HG02571 (cell line): ENCODE data around the gene BNIP1.
"Not testable (repeated sequence)": the region's sequence is repeated elsewhere in the genome, so short reads cannot be mapped to it uniquely, and the experiment has no call there.

Experiments
- ATAC-seq: cut with Tn5 transposase; IDR thresholded peaks from one replicate; pipeline ENCODE4 v1.9.1; 2021; ENCODE audit warnings: mild to moderate bottlenecking, moderate library complexity; ENCODE audit not compliant: unreplicated experiment

The BNIP1 gene, protein sequence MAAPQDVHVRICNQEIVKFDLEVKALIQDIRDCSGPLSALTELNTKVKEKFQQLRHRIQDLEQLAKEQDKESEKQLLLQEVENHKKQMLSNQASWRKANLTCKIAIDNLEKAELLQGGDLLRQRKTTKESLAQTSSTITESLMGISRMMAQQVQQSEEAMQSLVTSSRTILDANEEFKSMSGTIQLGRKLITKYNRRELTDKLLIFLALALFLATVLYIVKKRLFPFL

DNA sequence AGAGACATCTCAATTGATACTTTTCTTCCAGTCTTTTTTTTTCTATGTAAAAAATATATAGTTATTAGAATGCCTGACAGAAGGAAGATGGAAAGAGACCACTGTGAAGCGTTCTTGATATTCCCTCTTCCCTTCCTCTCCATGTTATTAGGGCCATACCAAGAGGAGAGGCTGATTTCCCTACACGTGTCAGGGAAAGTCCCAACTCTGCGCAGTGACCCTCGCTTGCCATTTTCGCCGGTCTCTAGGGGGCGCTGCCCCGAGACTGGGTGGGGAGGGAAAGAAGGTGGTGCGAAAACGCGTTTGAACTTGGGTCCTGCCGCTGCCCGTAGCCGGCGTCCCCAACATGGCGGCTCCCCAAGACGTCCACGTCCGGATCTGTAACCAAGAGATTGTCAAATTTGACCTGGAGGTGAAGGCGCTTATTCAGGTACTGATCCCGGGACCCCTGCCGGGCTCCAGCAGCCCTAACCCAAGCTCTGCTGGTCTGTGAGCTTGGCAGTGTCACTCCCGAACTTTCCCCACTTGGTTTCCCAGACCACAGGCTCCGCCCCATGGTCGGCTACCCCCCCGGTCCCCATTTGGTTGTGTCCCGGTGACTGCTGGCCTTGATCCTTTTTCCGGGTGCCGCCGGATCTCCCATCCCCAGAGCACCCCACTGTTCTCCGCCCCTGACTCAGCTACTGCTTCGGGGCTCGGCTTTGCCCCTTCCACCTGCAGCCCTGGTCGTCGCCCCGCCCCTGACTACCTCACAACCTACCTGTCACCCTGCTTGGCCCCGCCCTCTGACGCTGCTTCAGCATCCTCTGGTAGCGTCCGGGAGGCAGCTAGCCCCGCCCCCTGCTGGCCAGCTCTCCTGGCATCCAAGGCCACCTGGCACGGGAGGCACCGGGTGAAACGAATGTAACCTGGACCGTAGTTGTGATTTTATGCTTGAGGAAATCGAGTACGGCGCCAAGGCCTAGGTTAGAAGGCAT is at the start of gene BNIP1:
Gene BNIP1 (plus strand): TSS at position 332 of the 977 bp plus-strand sequence. CDS start 15 bp downstream, at position 347.
- ATAC-seq, result peak; percentile 88

DNA sequence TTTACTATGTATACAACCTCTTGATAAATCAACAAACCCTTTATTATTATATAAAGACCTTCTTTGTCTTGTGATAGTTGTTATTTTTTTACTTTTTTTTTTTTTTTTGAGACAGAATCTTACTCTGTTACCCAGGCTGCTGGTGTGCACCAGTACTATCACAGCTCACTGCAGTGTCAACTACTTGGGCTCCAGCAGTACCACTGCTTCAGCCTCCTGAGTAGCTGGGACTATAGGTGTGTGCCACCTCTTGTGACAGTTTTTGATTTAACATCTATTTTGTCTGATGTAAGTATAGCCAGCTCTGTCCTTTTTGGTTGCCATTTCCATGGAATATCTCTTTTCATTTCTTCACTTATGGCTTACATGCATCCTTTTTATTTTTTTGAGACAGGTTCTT is 45.5 kb upstream of the BNIP1 start:
- ATAC-seq, result no peak

DNA sequence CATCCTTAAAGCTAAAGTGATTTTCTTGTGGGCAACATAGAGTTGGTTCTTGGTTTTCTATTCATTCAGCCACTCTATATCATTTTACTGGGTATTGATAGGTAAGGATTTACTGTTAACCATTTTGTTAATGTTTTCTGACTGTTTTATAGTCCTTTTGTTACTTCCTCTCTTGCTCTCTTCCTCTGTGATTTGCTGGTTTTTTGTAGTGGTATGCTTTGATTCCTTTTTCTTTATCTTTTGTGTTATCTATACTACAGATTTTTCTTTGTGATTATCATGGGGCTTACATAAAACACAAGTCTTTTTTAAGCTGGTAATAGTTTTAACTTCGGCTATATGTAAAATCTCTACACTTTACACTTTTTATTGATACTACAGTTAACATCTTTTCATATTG is 44.9 kb upstream of the BNIP1 start:
- ATAC-seq, result no peak

DNA sequence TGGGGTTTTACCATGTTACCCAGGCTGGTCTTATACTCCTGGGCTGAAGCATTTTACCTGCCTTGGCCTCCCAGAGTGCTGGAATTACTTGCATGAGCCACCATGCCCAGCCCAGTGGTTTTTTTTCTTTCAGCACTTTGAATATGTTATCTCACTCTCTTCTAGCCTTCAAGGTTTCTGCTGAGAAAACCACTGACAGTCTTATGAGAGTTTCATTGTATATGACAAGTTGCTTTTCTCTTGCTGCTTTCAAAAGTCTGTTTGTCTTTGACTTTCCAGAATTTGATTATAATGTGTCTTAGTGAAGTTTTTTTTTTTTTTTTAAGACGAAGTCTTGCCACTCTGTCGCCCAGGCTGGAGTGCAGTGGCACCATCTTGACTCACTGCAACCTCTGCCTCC is 43.1 kb upstream of the BNIP1 start:
- ATAC-seq, result no peak

DNA sequence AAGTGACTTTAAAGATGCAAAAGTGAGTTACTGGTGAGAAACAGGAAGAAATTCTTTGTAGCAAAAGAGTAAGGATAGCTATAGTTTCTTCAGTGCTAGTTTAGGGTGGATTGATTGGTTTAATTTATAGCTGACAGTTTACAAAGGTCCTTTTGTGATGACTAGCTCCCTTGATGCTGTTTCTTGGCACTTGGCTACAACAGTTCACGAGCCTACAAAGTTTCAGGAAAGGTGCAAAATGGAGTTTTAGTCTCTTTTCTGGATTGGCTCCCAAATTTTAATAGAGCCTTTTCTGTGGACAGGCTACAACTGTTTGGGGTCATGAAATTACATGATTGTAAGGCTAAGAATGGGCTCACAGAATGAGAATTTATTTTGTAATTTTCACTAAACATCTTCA is 40.9 kb upstream of the BNIP1 start:
- no peak for ATAC-seq

DNA sequence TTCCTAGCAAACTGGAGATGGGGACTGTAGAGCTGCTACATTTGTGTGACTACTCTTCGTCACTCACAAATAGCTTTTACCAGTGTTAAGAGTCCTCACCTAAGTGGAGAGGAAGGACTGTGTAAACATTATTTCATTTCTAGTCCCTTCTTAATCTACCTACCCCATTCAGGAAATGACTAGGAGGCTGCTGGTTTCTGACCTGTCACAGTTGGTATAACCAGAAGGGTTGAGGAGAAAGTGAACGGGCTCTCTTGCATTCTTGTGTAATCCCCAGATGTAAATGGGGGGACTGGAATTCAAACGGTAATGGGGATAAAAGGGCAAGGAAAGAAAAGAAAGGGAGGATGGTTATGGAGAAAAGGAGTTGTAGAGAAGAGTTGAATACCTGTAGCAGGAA is 35.4 kb upstream of the BNIP1 start:
- no peak for ATAC-seq

DNA sequence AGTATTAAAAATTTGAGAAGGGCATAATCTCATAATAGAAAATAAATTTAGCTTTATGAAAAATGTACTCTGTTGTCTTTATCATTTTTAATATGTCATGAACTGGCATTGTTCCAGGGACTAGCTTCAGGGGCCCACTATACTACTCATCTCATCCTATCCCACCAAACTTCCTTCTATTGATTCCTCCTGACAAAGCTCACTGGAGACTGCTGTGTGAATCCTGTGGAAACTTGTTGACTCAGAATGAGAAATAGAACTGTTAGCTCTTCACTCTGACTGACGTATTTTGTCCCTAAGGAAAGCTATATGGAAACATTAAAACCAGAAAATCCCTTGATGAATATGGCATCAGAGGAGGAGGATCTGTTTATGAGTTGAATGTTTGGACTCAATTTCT is 29.8 kb upstream of the BNIP1 start:
- no peak for ATAC-seq

DNA sequence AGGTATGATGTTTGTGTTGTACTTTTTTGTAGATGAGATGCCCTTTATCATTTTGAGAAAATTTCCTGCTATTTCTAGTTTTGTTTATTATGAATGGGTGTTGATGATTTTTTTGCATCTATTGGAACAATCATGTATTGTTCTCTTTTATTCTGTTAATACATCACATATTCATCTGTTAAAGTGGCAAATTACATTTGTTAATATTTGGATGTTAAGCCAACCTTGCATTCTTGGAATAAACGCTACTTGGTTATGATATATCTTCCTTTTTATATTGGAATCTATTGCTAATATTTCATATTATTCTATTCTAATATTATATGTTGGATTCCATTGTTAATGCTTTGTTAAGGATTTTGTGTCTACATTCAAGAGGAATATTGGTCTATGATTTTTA is 24.6 kb upstream of the BNIP1 start:
- ATAC-seq, result no peak

DNA sequence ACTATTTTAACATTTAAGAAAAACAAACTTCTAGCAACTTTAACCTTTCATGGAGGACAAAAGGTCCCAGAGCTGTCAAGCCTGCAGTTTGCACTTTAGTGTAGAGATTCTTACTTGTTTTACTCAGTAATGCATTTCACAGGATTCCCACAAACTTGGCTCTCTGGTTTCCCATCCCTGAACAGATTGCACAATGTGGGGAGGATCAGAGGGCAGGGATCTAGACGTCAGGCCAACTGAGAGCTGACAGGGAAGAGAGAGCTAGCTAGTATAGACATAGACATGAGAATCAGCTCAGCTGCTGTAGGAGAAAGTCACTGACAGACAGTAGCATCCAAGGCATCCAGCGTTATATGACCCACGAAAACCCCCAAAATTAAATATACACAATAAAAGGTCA is 20.9 kb upstream of the BNIP1 start:
- ATAC-seq, result no peak

DNA sequence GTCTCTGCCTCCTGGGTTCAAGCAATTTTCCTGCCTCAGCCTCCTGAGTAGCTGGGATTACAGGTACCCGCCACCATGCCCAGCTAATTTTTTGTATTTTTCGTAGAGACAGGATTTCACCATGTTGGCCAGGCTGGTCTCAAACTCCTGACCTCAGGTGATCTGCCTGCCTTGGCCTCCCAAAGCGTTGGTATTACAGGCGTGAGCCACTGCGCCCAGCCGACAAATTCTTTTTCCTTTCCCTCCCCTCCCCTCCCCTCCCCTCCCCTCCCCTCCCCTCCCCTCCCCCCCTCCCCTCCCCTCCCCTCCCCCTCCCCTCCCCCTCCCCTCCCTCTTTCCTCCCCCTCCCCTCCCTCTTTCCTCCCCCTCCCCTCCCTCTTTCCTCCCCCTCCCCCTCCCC is 12.2 kb upstream of the BNIP1 start:
- not testable (repeated sequence) for ATAC-seq

DNA sequence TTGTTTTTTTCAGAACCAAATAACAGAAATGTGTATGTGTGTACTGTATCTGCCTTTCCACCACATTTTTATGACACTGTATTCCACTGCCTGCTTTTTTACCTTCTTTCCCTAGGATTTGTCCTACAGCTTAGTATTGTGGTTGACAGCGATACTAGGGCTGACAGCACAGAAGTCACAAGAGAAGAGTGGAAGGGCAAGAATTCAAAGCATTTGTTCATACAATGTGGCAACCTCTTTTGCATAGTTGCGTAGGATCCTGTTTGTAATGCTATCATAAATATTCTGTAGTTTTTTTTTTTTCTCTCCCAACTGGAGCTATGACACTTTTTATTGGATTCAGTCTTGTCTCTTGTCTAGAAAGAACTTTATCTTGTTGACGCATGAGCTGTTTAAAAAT is 5.6 kb upstream of the BNIP1 start:
- no peak for ATAC-seq

DNA sequence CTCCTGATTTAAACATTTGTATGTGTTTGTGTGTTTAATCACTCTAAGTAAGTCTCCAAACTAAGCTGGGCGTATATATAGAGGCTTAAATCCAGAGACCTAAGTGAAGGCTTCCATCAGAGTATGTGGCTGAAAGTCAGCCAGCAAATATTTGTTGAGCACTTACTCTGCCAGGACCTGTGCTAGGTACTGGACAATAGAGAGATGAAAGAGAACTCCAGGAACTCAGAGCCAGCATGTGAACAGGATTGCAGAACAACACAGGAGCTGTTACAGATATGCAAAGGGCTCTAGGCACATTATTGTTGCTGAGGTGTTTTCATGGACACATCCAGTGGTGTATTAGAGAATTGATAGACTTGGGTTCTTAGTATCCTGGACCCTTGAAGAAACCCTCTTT is 4.7 kb upstream of the BNIP1 start:
- ATAC-seq, result no peak

DNA sequence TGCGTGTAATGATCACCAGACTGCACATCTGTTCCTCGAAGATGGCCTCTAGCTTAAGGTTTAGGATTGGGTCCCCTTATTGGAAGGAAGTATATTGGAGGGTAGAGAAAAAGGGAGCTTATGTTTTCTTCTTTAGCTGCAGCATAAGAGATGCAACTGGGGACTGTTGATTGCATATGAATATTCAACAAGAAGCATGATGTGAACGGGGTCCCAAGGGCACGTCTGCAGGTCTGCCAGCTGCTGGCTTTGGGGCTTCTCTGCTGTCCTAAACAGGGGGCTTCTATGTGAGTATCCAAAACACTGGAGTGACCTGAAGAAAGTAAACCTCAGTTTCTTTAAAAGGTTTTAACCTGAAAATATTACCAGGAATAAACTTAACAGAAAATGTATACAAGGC is 3.6 kb upstream of the BNIP1 start:
- no peak for ATAC-seq

DNA sequence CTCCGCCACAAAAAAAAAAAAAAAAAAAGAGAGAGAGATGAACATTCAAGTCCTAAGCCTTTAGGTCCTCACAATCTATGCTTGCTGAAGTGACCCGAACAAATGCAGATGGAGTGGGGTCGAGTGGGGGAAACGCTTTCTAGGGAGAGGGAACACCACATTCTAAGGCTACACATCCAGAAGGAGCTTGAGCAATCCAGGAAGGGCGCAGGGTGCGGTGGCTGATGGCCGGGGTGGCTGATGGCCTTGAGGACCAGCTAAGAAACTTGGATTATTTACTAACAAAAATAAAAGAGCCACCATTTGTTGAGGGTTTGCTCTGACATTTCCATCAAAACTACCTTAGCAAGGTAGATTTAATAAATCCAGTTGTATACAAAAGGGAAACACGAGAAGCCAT is 764 bp upstream of the BNIP1 start:
- no peak for ATAC-seq

DNA sequence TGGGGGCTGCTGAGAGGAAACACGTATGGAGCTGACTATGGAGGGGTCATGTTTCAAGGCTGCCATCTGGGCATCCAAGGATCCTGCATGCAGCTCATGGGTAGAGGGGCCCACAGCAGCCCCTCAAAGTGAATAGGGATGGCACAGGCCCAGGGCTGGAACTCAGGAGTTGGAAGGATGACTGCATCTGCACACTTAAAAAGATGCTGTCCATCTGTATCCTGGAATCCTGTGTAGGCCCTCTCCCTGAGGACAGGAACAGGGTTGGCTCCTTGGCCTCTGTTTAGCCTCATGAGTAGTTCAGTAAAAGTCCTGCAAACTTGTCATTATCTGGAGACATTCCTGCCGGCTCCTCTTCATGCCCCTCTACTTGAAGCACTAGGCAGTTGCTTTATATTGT is 4.0 kb downstream of the BNIP1 start:
- ATAC-seq, result no peak

DNA sequence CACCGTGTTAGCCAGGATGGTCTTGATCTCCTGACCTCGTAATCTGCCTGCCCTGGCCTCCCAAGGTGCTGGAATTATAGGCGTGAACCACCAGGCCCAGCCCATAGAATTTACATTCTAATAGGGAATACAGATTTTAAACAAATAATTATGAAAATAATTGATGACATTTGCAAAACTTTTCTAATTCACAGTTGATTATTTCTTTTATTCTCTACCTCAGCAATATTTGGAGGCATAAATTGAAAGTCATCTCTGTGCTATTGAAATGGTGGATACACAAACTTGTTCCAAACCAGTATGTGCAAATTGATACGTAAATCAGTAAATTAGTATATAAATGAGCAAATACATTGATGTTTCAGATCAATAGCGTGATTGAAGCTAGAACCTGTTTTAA is 8.2 kb downstream of the BNIP1 start:
- ATAC-seq, result no peak

DNA sequence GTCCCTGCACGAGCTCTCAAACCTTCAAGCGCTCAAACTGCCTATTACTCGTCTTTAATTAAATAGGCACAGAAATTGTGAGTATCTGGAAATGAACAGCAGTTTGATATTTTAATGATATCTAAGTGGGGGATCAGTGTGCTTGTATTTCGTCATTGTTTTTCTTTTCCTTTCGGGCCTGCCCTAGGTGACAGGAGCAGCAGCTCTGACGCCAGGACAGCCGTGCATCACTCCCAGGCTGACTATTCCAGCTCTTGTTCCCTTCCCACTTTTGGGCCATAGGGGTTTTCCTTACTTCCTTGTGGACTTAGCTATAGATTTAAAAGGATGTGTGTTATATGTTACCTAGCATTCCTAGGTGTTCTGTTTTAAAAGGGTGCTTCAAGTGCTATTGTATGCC is 9.5 kb downstream of the BNIP1 start:
- no peak for ATAC-seq

DNA sequence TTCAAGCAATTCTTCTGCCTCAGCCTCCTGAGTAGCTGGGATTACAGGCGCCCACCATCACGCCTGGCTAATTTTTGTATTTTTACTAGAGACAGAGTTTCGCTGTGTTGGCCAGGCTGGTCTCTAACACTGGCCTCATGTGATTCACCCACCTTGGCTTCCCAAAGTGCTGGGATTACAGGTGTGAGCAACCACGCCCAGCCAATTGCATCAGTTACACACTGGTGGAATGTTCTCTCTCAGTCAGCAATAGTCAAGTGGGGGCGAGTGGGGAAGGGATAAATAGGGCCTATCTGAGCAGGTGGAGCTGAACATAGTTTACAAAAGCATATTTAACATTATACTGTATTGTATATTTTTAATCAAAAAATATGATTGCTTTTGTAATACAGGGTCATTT is 10.3 kb downstream of the BNIP1 start:
- not testable (repeated sequence) for ATAC-seq

DNA sequence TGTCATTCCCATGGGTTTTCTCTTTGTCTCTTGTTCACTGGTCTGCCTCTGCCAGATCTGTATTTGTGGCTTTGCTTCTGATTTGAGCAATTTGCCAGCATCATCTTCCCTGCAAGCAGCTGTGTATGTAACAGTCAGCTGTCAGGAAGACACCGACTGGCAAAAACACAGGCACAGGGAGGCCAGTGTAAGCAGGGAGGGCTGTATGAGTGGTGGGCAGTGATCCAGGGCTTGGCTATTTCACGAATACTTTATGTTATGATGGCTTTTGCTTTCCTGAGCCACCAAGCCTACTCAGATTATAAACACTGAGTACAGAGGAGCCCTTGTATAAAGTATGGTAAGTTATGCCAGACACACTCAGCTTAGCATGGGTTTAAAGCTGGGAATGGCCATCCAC is 11.6 kb downstream of the BNIP1 start:
- ATAC-seq, result no peak

DNA sequence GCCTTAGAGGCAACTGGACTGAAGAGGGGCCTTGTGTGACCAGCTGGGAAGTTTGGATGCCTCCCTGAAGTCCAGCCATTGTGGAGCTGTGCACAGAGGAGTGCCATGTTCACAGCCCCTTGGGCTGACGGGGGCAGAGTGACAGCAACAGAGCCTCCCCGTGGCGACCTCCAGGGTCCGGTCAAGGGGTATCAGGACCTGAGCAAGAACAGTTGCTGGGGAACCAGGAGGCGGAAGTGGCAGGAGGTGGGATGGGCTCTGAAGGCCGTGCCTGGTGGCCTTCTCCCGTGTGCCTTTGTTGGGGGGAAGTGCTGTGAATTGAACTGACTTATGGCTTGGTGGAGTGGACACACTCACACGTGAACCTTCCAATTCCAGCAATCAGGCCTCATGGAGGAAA is 14.0 kb downstream of the BNIP1 start:
- ATAC-seq, result no peak

DNA sequence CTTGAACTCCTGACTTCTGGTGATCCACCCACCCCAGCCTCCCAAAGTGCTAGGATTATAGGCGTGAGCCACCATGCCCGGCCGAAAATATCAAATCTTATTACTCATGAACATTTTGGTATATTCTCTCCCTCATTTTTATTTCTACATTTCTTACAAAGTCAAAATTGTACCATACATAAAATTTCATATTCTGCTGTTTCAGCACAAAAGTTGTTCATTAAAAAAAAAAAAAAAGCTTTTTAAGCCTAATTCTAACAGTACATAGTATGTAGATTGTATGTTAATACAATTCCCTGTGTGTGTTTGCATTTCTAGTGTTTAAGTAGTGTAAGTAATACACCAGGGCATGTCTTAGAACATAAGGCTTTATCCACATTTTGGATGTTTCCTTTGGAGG is 14.9 kb downstream of the BNIP1 start:
- no peak for ATAC-seq

DNA sequence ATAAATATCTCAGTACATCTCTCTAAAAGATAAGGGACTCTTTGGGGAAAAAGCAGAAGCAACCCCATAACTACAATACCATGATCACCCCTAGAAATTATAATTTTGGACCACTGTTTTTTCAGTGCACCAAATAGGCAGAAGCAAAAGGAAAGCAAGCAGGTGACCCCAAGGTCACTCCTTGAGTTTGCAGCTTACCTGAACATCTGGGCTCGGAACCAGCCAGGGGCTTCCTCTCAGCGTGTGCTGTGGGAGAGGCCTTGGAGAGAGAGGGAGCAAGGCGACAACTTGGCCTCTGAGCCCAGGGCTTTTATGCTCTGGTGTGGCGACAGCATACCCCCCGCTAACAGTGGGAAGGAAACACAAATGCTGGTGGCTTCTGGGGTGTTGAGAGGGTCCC is 16.8 kb downstream of the BNIP1 start:
- ATAC-seq, result no peak
